GM19035 (cell line): ENCODE measurements around the gene EML6.

Experiments
- ATAC-seq: cut with Tn5 transposase; IDR thresholded peaks from one replicate; pipeline ENCODE4 v1.9.1; 2021; ENCODE audit not compliant: unreplicated experiment

EML6 gene

DNA sequence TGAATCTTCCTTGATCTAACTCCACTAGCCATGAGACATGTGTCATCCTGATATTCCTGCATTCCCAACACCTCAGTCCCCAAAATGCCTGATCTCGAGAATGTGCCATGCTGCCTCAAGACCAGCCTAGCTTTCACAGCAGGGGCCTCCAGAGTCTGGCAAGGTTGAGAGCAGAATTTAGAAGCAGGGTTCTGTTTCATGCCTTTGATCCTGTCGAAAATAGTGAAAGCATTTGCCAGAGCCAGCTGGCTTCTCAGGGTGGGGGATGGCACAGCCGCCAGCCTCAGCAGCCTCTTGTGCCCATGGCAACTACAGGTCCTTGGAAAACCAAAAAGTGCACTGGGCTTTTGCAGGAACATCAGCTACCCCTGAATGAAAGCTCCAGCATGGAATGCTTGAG, 183.3 kb downstream of the EML6 start:
- no peak for ATAC-seq

DNA sequence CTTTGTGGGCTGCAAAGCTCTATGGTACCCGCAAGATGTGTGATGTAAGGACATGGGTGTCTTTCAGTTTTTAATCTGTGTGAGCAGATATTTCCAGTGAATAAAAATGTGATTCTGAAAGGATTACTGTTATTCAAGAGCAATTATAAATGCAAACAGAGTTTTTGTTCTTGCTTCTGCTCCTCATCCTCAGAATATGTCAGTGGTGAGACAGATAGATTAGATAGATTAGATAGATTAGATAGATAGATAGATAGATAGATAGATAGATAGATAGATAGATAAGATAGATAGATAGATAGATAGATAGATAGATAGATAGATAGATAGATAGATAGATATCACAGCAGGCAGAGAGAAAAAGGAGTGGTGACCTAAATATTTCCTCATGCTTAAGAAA, 184.2 kb downstream of the EML6 start:
- ATAC-seq, result no peak

DNA sequence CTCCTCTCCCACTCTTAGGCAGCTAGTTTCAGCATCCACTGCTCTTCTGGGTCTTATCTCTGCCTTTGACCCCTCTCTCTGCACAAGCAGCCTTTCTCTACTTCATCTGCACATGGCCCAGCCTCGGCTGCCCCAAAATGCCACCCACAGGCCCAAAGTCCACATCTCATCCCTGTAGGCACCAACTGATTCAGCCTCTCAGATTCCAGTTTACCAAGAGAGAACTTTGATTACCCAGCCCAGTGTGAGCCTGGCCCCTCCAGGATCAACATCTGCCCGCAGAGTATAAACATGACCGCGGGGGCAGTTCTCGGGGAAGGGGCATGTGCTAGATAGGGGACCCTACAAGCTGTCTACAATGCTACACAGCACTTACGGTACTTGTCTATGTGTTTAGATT, 185.1 kb downstream of the EML6 start:
- no peak for ATAC-seq

DNA sequence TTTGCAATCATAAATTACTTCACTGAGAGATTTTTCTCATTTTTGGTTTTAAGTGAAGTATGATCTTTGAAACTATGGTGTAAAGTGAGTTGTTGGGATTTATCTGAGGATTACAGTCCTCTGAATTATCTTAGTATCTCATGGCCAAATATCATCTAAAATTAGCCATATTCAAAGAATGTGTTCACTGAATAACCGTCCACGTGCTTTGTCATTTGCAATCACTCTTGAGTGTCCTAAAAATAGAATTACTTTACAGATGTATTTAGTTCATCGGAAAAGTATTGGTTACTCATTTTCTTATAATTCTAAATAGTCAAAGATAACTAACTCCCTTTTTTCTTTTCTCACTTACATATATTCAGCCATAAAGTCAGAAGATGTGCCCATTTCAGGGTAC, 185.5 kb downstream of the EML6 start:
- no peak for ATAC-seq

DNA sequence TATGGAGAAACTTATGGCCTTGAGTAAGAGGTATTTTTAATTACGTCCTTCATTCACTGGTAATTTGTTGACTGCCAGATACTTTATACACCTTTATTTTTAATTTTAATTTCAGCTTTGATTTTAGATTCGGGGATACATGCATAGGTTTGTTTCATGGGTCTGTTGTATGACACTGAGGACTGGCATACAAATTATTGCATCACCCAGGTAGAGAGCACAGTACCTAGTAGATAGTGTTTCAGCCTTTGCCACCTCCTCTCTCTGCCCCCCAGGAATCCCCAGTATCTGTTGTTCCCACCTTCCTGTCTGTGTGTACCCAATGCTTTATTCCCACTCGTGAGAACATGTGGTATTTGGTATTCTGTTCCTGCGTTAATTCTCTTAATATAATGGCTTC, 188.8 kb downstream of the EML6 start:
- ATAC-seq, result no peak

DNA sequence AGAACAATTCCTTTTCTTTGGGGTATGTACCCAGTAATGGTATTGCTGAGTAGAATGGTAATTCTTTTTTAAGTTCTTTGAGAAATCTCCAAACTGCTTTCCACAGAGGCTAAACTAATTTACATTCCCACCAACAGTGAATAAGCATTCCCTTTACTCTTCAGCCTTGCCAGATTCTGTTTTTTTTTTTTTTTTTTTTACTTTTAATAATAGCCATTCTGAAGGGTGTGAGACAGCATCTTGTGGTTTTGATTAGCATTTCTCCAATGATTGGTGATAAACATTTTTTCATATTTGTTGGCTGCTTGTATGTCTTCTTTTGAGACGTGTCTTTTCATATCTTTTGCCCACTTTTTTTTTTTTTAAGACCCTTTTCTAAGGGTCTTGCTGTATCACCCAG, 189.4 kb downstream of the EML6 start:
- ATAC-seq, result no peak

DNA sequence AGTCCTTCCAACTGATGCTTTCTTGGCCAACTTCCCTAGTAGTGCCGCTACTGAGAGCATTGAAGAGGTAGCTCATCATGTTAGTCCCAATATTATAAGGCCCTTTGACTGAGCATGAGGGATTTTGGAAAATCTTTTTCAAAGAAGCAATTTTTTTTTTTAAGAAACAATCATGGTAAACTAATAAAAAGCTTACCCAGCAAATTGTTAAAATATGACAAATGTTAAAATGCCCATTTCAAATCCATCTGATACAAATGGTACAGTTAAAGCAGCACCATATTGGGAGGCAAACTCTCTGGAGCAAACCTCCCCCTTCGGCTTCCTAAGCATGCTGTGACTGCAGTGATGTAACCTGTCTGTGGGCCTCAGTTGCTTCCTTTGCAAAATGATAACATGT, 191.2 kb downstream of the EML6 start:
- ATAC-seq, result no peak

DNA sequence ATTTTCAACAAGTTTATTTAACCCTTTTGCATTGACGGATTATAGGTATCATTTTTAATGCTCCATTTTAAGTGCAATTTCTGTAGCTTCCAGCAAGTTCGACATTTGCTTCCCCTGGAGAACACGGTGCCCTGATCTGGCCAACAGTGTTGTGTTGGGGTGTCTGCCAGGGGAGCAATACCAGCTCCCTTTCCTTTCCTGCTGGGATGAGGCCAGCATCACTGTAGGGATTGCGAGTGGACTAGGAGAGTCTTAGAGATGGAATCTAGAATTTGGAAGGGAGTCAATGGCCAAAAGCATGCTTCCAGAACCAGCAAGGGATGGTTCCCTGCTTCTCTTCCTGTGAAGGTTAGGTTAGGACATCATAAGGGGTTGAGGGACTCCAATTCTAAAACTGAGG, 191.6 kb downstream of the EML6 start:
- ATAC-seq, result no peak

DNA sequence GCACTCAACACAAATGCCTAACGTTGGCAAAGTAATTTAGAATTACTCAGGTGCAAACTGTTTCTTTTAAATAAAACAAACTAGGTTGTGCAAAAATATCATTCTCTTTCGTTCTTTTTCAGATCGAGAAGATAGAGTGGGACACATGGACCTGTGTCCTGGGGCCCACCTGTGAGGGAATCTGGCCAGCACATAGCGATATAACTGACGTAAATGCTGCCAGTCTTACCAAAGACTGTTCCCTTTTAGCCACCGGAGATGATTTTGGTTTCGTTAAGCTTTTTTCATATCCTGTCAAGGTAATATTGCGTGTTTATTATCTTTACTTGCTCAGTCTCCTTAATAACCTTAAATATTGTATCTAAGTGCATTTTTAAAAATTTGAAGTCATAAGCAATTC, 193.2 kb downstream of the EML6 start:
- no peak for ATAC-seq

DNA sequence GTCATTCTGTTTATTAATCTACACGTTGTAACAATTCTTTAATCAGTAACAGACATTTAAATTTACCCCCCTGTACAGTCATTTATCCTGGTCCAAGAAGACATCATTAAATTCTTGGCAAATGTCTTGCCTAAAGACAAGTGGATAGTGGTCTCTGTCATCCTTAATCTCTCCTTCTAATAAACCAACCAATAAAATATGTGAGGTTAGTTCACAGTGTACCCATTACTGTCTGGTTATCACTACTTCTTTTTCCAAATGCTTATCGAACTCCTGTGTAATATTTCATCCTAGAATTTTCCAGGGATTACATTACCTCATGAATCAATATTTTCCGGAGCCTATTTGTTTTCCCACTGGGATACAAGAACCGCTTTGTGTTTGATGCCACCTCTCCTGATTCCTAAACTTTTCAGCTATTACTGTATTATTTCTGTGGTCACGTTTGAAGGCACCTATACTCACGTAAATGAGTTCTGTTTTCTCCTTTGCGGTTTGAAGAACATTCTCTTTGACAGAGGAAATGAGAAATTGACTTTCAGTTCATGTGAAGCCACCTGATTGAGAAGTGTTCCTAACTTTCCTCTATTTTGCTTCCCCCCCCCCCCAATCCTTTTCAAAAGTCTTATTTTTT, 195.3 kb downstream of the EML6 start:
- no peak for ATAC-seq

DNA sequence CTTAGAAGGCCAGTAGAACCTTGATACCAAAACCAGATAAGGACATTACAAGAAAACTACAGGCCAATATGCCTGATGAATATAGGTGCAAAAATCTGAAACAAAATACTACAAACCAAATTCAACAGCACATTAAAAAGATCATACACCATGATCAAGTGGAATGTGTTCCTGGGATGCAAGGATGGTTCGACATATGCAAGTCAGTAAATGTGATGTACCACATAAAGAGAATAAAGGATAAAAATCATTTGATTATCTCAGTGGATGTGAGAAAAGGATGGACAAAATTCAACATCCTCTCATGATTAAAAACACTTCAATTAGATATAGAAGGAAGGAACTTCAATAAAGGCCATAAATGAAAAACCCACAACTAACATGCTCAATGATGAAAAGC, 197.2 kb downstream of the EML6 start:
- no peak for ATAC-seq

DNA sequence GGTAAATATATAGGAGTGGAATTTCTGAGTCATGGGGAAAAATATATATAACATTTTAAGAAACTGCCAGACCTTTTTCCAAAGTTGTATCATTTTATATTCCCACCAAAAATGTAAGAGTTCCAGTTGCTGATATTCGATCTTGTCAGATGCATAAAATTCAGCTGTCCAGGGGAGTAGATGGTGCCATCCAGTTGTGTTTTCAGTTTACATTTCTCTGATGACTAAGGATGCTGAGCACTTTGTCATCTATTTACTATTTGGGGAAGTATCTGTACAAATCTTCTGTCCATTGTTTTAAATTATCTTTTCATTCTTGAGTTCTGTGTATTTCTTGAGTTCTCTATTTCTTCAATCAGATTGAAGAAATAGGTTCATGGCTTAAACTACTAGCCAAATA, 200.7 kb downstream of the EML6 start:
- ATAC-seq, result no peak

DNA sequence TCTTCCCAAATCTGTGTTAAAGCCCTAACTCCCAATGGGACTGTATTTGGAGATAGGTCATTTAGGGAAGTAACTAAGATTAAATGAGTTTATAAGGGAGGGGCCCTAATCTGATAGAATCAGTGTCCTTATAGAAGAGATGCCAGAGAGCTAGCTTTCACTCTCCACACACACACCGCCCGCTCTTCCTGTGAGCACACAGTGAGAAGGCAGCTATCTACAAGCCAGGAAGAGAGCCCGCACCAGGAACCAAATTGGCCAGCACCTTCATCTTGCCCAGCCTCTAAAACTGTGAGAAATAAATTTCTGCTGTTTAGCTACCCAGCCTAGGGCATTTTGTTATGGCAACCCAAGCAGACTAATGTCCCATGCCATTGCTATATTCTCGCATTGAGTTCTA, 201.6 kb downstream of the EML6 start:
- no peak for ATAC-seq

DNA sequence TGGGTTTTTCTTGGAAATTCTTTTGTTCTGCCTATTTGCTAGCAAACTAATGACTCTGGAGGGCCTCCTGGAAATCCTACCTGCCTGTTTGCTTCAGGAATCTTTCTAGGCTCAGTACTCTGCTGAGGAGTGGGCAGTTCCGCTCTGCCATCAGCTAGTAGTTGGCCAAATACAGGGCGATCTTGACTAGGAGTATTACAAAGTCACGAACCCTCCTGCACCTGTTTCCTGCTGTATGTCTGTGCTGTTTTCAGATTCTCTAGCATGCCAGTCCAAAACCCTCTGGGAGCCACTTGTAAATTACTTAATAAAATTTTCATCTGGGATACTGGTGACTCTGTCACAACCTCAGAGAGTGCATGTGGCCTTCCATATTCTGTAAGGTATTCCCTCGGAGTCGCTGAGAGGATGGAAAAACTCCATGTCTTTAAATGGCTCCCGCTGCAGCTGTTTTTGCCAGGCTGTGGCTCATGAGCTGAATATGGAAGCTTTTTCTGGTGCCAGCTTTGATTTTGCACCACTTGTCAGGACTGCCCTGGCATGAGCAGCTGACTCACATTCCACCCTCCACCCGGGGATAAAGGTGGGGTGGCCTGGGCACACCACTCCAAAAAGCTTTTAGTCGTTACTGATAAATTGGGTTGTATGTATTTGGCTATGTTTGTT, 203.8 kb downstream of the EML6 start:
- no peak for ATAC-seq

DNA sequence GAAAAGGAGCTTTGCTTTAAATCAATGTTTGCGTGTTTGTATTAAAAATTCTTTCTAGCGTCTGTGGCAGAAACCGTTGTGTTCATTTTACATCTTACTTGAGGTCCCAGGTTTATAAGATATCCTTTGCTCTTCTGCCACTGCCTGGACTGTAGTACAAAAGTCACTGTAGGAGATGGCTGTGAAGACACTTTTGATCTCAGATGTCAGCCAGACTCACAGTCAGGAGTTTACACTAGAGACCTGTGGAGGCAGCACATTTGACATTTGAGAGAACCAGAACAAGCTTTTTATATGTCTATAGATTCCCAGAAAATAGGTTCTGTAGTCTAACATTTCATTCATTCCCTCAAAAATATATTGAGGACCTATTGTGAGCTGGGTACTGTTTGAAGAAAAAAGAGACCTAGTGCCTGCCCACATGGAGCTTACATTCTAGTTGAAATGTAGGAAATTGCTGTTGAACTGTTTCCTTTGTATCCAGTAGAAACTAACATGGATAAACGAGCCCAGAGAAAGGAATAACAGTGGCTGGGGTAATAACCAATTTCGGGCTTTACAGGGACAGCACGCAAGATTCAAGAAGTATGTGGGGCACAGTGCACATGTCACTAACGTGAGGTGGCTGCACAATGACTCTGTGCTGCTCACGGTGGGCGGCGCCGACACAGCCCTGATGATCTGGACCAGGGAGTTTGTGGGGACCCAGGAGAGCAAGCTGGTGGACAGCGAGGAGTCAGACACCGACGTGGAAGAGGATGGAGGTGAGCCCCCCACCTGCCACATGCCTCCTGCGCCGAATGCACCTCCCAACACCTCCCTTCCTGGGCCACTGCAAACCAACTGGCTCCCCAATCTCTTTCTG, 204.5 kb downstream of the EML6 start:
- no peak for ATAC-seq

DNA sequence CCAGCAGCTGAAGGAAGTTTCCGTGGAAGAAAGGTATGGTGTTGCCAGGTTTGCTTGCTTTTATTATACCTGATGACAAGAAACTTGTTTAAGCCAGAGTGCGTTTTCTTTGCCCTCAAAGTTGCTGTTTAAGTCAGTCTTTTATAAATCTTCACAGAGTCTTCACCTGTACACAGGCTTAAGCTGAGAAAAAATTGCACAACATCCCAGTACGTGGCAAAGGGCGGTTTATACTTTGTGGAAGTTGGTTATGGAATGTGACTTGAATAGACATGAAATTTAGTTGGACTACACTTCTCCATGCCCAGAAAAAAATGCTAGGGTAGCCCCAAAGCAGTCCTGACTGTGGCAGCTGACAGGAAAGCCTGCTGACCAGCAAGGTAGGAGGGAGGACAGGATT, 205.3 kb downstream of the EML6 start:
- no peak for ATAC-seq

DNA sequence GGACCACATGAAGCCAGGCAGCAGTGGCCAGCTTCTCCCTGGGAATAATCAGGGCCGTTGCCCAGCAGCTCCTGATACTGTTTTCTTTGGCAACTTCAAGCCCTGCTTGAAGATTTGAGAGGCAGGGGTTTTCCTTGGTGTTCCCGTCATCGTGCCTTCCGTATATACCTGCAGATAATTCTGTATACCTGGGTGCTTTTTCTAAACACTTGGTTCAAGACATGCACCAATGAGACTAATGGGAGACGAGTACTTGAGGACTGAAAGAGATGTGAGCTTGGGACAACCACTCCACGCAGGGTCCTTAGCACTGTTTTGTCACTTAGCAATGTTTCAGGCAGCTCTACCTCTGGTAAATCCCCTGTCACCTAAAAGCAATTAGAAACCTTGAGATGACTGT, 208.0 kb downstream of the EML6 start:
- no peak for ATAC-seq

DNA sequence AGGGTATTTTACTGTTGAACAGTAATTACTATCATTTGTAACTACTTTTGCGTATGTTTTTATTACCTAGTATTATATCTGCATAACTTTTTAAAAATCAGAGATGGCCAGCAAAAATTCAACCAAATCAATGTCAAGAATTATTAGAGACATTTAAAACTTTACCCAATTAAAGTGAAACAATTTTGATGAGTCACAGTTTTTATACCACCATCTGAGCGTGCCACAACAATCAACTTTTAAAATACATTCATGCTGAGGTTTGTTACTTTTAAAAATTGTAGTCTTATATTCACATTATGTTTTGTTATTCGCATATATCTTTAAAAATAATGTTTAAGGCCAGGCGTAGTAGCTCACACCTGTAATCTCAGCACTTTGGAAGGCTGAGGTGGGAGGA, 211.9 kb downstream of the EML6 start:
- ATAC-seq, result no peak

DNA sequence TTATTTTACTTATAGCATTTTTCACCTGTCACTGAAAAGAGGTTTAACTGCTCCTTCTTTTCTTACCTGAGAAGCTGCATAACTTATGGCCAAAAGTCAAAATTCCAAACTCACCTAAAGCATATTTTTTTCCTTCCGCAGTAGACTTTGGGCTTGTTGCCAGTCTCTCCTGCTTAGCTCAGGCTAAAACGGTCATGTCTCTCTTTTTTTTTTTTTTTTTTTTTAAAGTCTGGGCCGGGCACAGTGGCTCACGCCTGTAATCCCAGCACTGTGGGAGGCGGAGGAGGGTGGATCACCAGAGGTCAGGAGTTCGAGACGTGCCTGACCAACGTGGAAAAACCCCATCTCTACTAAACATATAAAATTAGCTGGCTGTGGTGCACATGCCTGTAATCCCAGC, 213.3 kb downstream of the EML6 start:
- no peak for ATAC-seq

DNA sequence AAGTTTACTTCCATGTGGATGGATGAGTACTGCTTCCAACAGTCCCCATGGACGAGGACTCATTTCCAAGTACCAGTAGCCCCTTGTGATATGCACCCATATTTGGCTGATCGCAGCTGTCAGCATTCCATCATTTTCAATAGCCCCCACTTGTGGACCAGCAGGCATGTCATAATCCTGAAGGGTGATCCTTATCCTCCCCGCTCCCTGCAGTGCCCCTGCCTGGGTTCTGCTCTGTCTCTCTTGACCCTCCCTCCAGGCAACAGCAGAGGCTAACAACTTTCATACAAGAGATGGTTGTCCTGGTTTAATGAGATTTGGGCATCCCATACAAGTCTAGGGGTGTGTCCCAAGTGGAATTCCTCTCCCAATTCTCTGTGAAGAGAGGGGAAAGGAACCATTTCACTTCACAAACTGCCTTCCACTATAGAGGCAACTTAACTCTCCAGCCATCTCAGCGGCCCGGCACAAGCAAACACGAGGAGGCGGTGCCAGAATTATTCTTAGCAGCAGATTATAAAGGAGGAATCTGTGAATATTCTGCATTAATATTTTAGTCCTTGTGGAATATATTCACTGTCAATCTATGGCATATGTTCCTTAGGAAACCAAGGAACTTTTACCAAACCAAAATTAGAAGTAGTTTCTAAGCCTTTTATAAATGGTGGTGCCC, 216.1 kb downstream of the EML6 start:
- ATAC-seq, result no peak

DNA sequence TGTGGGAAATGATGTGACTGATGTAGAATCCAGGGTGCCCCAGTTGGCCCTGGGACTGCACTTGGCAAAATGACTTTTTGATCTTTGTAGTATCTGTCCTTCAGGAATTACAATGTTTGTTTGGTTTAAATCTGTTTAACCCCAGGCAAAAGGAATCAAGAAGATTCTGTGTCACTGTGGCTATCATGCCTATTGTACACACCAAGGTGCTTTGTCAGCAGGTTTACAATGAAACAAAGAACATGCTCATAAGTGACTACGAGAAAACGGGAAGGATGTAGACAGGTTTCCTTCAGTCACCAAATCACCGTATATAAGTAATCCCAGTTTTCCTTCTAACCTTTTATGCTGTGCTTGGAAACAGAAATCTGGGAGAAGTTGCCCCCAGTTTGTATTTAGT, 217.3 kb downstream of the EML6 start:
- ATAC-seq, result no peak
